Heart left ventricle (tissue), 16 donors: ENCODE measurements around the gene DNMT1. TPM values are rescaled to one million over a fixed set of nuclear protein-coding genes. Genes with fewer than 3 reads are reported as not detected.

ENCODE experiments used
- ATAC-seq, 4 donors: fragments of 200-7000 bp; cut with Tn5 transposase; one replicate each; pipeline ENCODE4 v1.9.1; 2020 to 2022; ENCODE audit warnings: moderate library complexity in 4 of 4, mild to moderate bottlenecking in 3 of 4, moderate number of reproducible peaks in 1 of 4
- DNase-seq, 5 donors: peaks; one replicate each; pipeline ENCODE4 v3.0.0-alpha.2; 2020
- H3K27ac ChIP-seq, 12 donors: fragments of 200-600 bp; sonication (generic) in 4 of 12; one replicate each; pipeline versions ENCODE4 v1.5.0 to v1.8.0; 2016 to 2022; ENCODE audit warnings: mild to moderate bottlenecking in 2 of 12
- H3K27me3 ChIP-seq, 9 donors: fragments of 200-600 bp; sonication (generic) in 2 of 9; one replicate each; pipeline versions ENCODE4 v1.5.1 to v1.8.0; 2016 to 2022; ENCODE audit warnings: mild to moderate bottlenecking in 3 of 9
- H3K36me3 ChIP-seq, 9 donors: fragments of 200-600 bp; sonication (generic) in 2 of 9; one replicate each; pipeline versions ENCODE4 v1.5.0 to v1.8.0; 2018 to 2022; ENCODE audit warnings: mild to moderate bottlenecking in 2 of 9
- H3K4me1 ChIP-seq, 12 donors: fragments of 200-600 bp; sonication (generic) in 4 of 12; one replicate each; pipeline versions ENCODE4 v1.5.0 to v1.8.0; 2016 to 2022; ENCODE audit warnings: mild to moderate bottlenecking in 3 of 12
- H3K4me3 ChIP-seq, 12 donors: fragments of 200-600 bp; sonication (generic) in 4 of 12; one replicate each; pipeline versions ENCODE4 v1.5.0 to v1.8.0; 2017 to 2022; ENCODE audit warnings: mild to moderate bottlenecking in 9 of 12, moderate library complexity in 4 of 12
- H3K9me3 ChIP-seq, 12 donors: fragments of 200-600 bp; sonication (generic) in 4 of 12; one replicate each; pipeline versions ENCODE4 v1.5.0 to v1.8.0; 2016 to 2022; ENCODE audit warnings: mild to moderate bottlenecking in 1 of 12
- CTCF ChIP-seq, 12 donors: fragments of 200-600 bp; sonication (generic) in 4 of 12; IDR thresholded peaks; one replicate each; pipeline versions ENCODE4 v1.5.0 to v1.8.0; 2018 to 2022; ENCODE audit warnings: antibody characterized with exemption in 12 of 12, mild to moderate bottlenecking in 5 of 12
- POLR2A ChIP-seq, 2 donors: fragments of 450-650 bp; IDR thresholded peaks; one replicate each; pipeline ENCODE4 v1.6.1; 2017; ENCODE audit warnings: antibody characterized with exemption in 2 of 2, mild to moderate bottlenecking in 2 of 2, moderate library complexity in 2 of 2
- WGBS, 4 donors: extraction: QIAGEN DNeasy Blood & Tissue Kit in 2 of 4; methylation state at CpG; one replicate each; pipeline versions ENCODE4 v1.1.5 to v1.1.7; 2013 to 2018; 5-methylcytosine and 5-hydroxymethylcytosine counted together
- intact Hi-C, 10 donors: fragments of 100-400 bp; cut with DNase I; formaldehyde crosslinking; loops; one replicate each; pipeline versions ENCODE4 v1.11.1 to v1.14.2; 2022
- polyA plus RNA-seq, 2 donors: library from polyadenylated mRNA; stranded (reverse); fragments of 200-250 nt; gene quantifications; one replicate each; pipeline ENCODE4 v1.2.3, GENCODE V29; 2013
- total RNA-seq, 9 donors: library from RNA; depleted of rRNA in 2 of 9; stranded (reverse); fragments of >200 nt in 2 of 9; fragmentation: NEBNext Ultra II Directional in 3 of 9; extraction: Animal tissue kit (Norgen Biotek cat#: 25700) in 3 of 9; gene quantifications; one replicate each; pipeline versions ENCODE4 v1.1.0 to v1.2.4, GENCODE V29; 2016 to 2023
- donor health status: ischemic (EF 13 %, LVEDD 7.1; RV severe dilation, severe dysfunction).
- donor health status: healthy with polysubstance abuse.
- donor health status: DM: no; HTN: yes; CAD: no.
- donor health status: DM: no; HTN: no; CAD: no.
- donor health status: ischemic (EF 25% LVEDD 6.9; RV normal size, moderate dysfunction).
- donor health status: ischemic (EF 25% LVEDD 5.7; RV mildly dilated, moderate dysfunction).
- donor health status: healthy.
- donor health status: DM: yes; HTN: yes; CAD: no.
- donor health status: ischemic (EF 35%, LVEDD 5.7; RV mildly dilated, moderate dysfunction).
- donor health status: nonischemic (EF 11% LVEDD 7.7; RV severe dilation, severe dysfunction).
- donor health status: DM: yes; HTN: yes; CAD: no.
- donor health status: PGD.
- donor health status: ischemic (EF 29% LVEDD 5.4; RV normal size, mild dysfunction).
- donor health status: nonischemic (EF 23%, LVEDD 6.1; RV moderate dilation, normal function).

The DNMT1 gene
- total and polyA plus RNA-seq, 11 donors = 16.1 to 61.6 (median 25.0) TPM

- WGBS, 4 donors = 83 to 86% (median 85%) methylated on average over 5 of the region's 5 CpGs
- Histone ChIP-seq H3K27ac (no peak overlapping the region), H3K27me3 (no peaks in the 10 kb centered on the region), H3K36me3 (peaks cover 5 to 99% (median 97%) of the 10 kb centered on the region in 9 donors), H3K4me3 (no peak overlapping the region), H3K4me1 (no peaks in the 10 kb centered on the region), H3K9me3 (no peaks in the 10 kb centered on the region)
- no peak for ATAC-seq
- no peak for TF ChIP-seq POLR2A (IDR thresholded peaks at IDR 0.05)
- TF ChIP-seq CTCF (IDR thresholded peaks at IDR 0.05) = no peak
- no peak for DNase-seq
- intact Hi-C loops = no loop called here
These were observed 43.2 kb downstream of the DNMT1 start for GRCh38 chr19:10151521-10151920.

- ATAC-seq (no peak), DNase-seq (no peak)
- 93 to 96% (median 96%) methylated on average over 12 of the region's 12 CpGs for WGBS, 4 donors
- Histone ChIP-seq H3K27me3 (no peaks in the 10 kb centered on the region), H3K27ac (no peak overlapping the region), H3K4me1 (no peaks in the 10 kb centered on the region), H3K36me3 (peaks cover 5 to 99% (median 95%) of the 10 kb centered on the region in 9 donors), H3K4me3 (no peak overlapping the region), H3K9me3 (no peaks in the 10 kb centered on the region)
- intact Hi-C loops = no loop called here
- TF ChIP-seq CTCF (IDR thresholded peaks at IDR 0.05) = no peak
- TF ChIP-seq POLR2A (IDR thresholded peaks at IDR 0.05) = no peak
These were observed 45.3 kb downstream of the DNMT1 start for GRCh38 chr19:10149427-10149826.

GRCh38 chr19:10146142-10146541, 48.6 kb downstream of the DNMT1 start:
- WGBS, 4 donors = 94 to 97% (median 95%) methylated on average over 8 to 14 of the region's 14 CpGs
- Histone ChIP-seq H3K27me3 (no peaks in the 10 kb centered on the region), H3K4me1 (no peaks in the 10 kb centered on the region), H3K9me3 (no peaks in the 10 kb centered on the region), H3K4me3 (no peak overlapping the region), H3K27ac (no peak overlapping the region), H3K36me3 (peaks cover 2 to 100% (median 96%) of the 10 kb centered on the region in 9 donors)
- DNase-seq (no peak), ATAC-seq (no peak)
- TF ChIP-seq POLR2A (IDR thresholded peaks at IDR 0.05) (no peak), CTCF (IDR thresholded peaks at IDR 0.05) (no peak)
- intact Hi-C loops = no loop called here

- no peak overlapping the region for H3K4me3 ChIP-seq
- WGBS, 4 donors = 87 to 96% (median 94%) methylated on average over 10 of the region's 10 CpGs
- intact Hi-C loops = no loop called here
These were observed 49.7 kb downstream of the DNMT1 start for GRCh38 chr19:10145031-10145430.

More at GRCh38 chr19:10145031-10145430, 49.7 kb downstream of the DNMT1 start:
- Histone ChIP-seq H3K36me3 (peaks cover 2 to 100% (median 96%) of the 10 kb centered on the region in 9 donors), H3K27ac (no peak overlapping the region), H3K9me3 (no peaks in the 10 kb centered on the region), H3K4me1 (no peaks in the 10 kb centered on the region), H3K27me3 (no peaks in the 10 kb centered on the region)
- ATAC-seq (no peak), DNase-seq (no peak)
- TF ChIP-seq CTCF (IDR thresholded peaks at IDR 0.05) (no peak), POLR2A (IDR thresholded peaks at IDR 0.05) (no peak)
